ENCODE results near the gene AGTRAP.

- TF ChIP-seq, protein P1, sequence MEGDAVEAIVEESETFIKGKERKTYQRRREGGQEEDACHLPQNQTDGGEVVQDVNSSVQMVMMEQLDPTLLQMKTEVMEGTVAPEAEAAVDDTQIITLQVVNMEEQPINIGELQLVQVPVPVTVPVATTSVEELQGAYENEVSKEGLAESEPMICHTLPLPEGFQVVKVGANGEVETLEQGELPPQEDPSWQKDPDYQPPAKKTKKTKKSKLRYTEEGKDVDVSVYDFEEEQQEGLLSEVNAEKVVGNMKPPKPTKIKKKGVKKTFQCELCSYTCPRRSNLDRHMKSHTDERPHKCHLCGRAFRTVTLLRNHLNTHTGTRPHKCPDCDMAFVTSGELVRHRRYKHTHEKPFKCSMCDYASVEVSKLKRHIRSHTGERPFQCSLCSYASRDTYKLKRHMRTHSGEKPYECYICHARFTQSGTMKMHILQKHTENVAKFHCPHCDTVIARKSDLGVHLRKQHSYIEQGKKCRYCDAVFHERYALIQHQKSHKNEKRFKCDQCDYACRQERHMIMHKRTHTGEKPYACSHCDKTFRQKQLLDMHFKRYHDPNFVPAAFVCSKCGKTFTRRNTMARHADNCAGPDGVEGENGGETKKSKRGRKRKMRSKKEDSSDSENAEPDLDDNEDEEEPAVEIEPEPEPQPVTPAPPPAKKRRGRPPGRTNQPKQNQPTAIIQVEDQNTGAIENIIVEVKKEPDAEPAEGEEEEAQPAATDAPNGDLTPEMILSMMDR (IDR thresholded peaks at IDR 0.05; ENCODE audit: poor library complexity): no peak
- no peak for TF ChIP-seq EZH2phosphoT487 (IDR thresholded peaks at IDR 0.05; ENCODE audit: low read depth, severe bottlenecking, unreplicated experiment)
Measured at GRCh38 chr1:11784256-11784992, 48.5 kb downstream of the AGTRAP start.

Measured in hepatocyte (in vitro differentiated cells).